ENCODE data around the gene TDO2.

- TF ChIP-seq TEAD1 (CRISPR knock-in tag; IDR thresholded peaks at IDR 0.05): no peak
- no peak for TF ChIP-seq CTCF (IDR thresholded peaks at IDR 0.05)
- no peak for TF ChIP-seq JUN (CRISPR knock-in tag; IDR thresholded peaks at IDR 0.05)
- TF ChIP-seq FOXP1 (CRISPR knock-in tag; IDR thresholded peaks at IDR 0.05; ENCODE audit: borderline replicate concordance): no peak
- no peak for TF ChIP-seq MAX (CRISPR knock-in tag; IDR thresholded peaks at IDR 0.05)
- no peak for TF ChIP-seq ZBTB21 (CRISPR knock-in tag; IDR thresholded peaks at IDR 0.05; ENCODE audit: borderline replicate concordance)
- no peak for TF ChIP-seq ATF3 (CRISPR knock-in tag; conservative IDR thresholded peaks at IDR 0.05)
- no peak for TF ChIP-seq ETV6 (CRISPR knock-in tag; IDR thresholded peaks at IDR 0.05)
- TF ChIP-seq SMAD3 (CRISPR knock-in tag; IDR thresholded peaks at IDR 0.05; ENCODE audit: borderline replicate concordance): no peak
- no peak for TF ChIP-seq CREB1 (CRISPR knock-in tag; IDR thresholded peaks at IDR 0.05)
- no peak for TF ChIP-seq NFE2L1 (CRISPR knock-in tag; IDR thresholded peaks at IDR 0.05)
Observed at GRCh38 chr4:155924637-155925036, 21.1 kb downstream of the TDO2 start.
